H1 (cell line): ENCODE measurements around the gene KRR1.

Experiments used
- ATF3 ChIP-seq: IDR thresholded peaks from 2 replicates; pipeline ENCODE4 v1.6.1; 2011; ENCODE audit warnings: low read depth, mild to moderate bottlenecking, low read length; ENCODE audit not compliant: insufficient read depth
- BCL11A ChIP-seq, 2 experiments: IDR thresholded peaks; one replicate each; pipeline ENCODE4 v1.6.1; 2011; ENCODE audit warnings: low read depth in 2 of 2, low read length in 2 of 2, mild to moderate bottlenecking in 2 of 2
- CTCF ChIP-seq, 3 experiments: IDR thresholded peaks; 1 replicate in 2 of 3; 2 replicates in 1 of 3; pipeline versions ENCODE4 v1.5.1 to v1.6.1; 2011; ENCODE audit warnings: low read length in 3 of 3, mild to moderate bottlenecking in 3 of 3, inconsistent platforms in 2 of 3, low read depth in 1 of 3, moderate library complexity in 1 of 3; ENCODE audit not compliant: insufficient read depth in 1 of 3; ENCODE audit errors: control extremely low read depth in 1 of 3
- EP300 ChIP-seq, 2 experiments: IDR thresholded peaks; 1 replicate in 1 of 2; 2 replicates in 1 of 2; pipeline ENCODE4 v1.6.1; 2011 to 2012; ENCODE audit warnings: low read depth in 2 of 2, low read length in 2 of 2, mild to moderate bottlenecking in 2 of 2, borderline replicate concordance in 1 of 2, inconsistent platforms in 1 of 2, moderate library complexity in 1 of 2
- EZH2 ChIP-seq: fragments of 200-600 bp; sonication (generic); IDR thresholded peaks from 2 replicates; pipeline ENCODE4 v1.7.1; 2012; ENCODE audit warnings: low read depth, mild to moderate bottlenecking, moderate library complexity, low read length, inconsistent platforms; ENCODE audit not compliant: severe bottlenecking
- FOSL1 ChIP-seq: IDR thresholded peaks from 2 replicates; pipeline ENCODE4 v1.6.1; 2011; ENCODE audit warnings: mild to moderate bottlenecking, low read depth, low read length, moderate library complexity; ENCODE audit not compliant: insufficient read depth
- HDAC2 ChIP-seq, 2 experiments: fragments of 300-600 bp in 1 of 2; sonication (generic) in 1 of 2; IDR thresholded peaks; 2 replicates each; pipeline ENCODE4 v1.6.1; 2011 to 2012; ENCODE audit warnings: low read depth in 2 of 2, low read length in 2 of 2, mild to moderate bottlenecking in 2 of 2, moderate library complexity in 2 of 2, borderline replicate concordance in 1 of 2, inconsistent platforms in 1 of 2
- NRF1 ChIP-seq: IDR thresholded peaks from 2 replicates; pipeline ENCODE4 v1.6.1; 2011; ENCODE audit warnings: mild to moderate bottlenecking, low read depth, low read length, improper control_type of control experiment
- POLR2AphosphoS5 ChIP-seq: IDR thresholded peaks from 2 replicates; pipeline ENCODE4 v1.6.1; 2011; ENCODE audit warnings: low read depth, low read length
- RAD21 ChIP-seq, 2 experiments: IDR thresholded peaks in 1 of 2; conservative IDR thresholded peaks in 1 of 2; 2 replicates each; pipeline ENCODE4 v1.6.1; 2011; ENCODE audit warnings: low read depth in 2 of 2, low read length in 2 of 2, improper control_type of control experiment in 1 of 2, inconsistent platforms in 1 of 2, mild to moderate bottlenecking in 1 of 2, moderate library complexity in 1 of 2
- TAF1 ChIP-seq: IDR thresholded peaks from 2 replicates; pipeline ENCODE4 v1.6.1; 2011; ENCODE audit warnings: mild to moderate bottlenecking, low read depth, low read length

GRCh38 chr12:75487308-75487707 lies 24.1 kb downstream of the KRR1 start:
- no peak for TF ChIP-seq EP300 (IDR thresholded peaks at IDR 0.05; ENCODE audit: borderline replicate concordance in 1 of 2, low read depth in 2 of 2, low read length in 2 of 2)
- no peak for TF ChIP-seq EZH2
- TF ChIP-seq FOSL1, result no peak
- no peak for TF ChIP-seq CTCF (IDR thresholded peaks at IDR 0.05; ENCODE audit: control extremely low read depth in 1 of 3, insufficient read depth in 1 of 3, low read depth in 1 of 3, low read length in 3 of 3)
- TF ChIP-seq TAF1, result no peak
- no peak for TF ChIP-seq POLR2AphosphoS5
- TF ChIP-seq ATF3, result no peak
- TF ChIP-seq HDAC2 (IDR thresholded peaks at IDR 0.05; ENCODE audit: borderline replicate concordance in 1 of 2, low read depth in 2 of 2, low read length in 2 of 2), result no peak
- TF ChIP-seq NRF1, result no peak
- TF ChIP-seq BCL11A (IDR thresholded peaks at IDR 0.05; ENCODE audit: low read depth in 2 of 2, low read length in 2 of 2), result no peak
- TF ChIP-seq RAD21 (IDR thresholded peaks at IDR 0.05 in 1 of 2, conservative IDR thresholded peaks at IDR 0.05 in 1 of 2; ENCODE audit: low read depth in 2 of 2, low read length in 2 of 2), result no peak
